ENCODE data around the gene PAPOLA.
"Not testable (repeated sequence)": the region's sequence is repeated elsewhere in the genome, so short reads cannot be mapped to it uniquely, and the experiment has no call there.

Gene PAPOLA

GRCh38 chr14:96502621-96503305 lies 581 bp downstream of the PAPOLA start:
- no peak for DNase-seq (ENCODE audit: low read depth)

DNA sequence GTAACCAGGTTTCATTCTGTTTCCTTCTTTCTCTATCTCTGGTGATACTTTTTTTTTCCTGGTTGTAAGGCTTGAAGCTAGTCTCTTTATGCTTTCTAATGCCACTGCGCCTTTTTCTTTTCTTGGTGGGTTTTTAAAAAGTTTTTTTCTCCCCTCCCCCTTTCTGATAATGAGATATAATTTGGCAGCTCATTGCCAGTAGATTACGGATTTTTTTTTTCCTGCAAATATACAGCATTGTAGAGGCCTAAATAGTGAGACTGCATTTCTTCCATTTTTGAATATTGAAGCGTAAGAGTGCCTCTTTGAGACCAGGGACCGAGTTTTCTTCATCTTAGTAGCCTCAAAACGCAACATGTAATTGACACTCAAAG lies 1.1 kb downstream of the PAPOLA start:
- DNase-seq (ENCODE audit: low read depth): no peak

DNA sequence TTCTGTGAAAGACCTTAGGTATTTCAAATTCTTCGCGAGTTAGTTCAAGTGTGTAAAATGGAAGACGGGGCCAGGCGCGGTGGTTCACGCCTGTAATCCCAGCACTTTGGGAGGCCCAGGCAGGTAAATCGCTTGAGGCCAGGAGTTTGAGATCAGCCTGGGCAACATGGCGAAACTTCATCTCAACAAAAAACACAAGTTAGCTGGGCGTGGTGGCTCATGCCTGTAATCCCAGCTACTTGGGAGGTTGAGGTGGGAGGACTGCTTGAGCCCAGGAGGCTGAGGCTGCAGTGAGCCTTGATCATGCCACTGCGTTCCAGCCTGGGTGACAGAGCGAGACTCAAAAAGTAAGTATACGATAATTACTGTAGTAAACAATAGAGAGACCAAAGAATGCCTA lies 2.2 kb downstream of the PAPOLA start:
- not testable (repeated sequence) for DNase-seq (ENCODE audit: low read depth)

DNA sequence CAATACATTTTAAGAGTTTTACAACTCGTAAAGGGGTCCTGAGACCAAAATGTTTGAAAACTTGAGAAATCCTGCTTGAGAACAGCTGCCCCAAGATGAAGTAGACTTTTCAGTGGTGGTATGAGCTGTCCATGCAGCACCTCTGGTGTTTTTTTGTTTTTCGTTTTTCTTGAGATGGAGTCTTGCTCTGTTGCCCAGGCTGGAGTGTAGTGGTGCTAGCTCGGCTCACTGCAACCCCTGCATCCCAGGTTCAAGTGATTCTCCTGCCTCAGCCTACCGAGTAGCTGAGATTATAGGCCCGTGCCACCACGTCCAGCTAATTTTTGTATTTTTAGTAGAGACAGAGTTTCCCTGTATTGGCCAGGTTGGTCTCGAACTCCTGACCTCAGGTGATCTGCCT lies 5.5 kb downstream of the PAPOLA start:
- DNase-seq (ENCODE audit: low read depth): no peak

DNA sequence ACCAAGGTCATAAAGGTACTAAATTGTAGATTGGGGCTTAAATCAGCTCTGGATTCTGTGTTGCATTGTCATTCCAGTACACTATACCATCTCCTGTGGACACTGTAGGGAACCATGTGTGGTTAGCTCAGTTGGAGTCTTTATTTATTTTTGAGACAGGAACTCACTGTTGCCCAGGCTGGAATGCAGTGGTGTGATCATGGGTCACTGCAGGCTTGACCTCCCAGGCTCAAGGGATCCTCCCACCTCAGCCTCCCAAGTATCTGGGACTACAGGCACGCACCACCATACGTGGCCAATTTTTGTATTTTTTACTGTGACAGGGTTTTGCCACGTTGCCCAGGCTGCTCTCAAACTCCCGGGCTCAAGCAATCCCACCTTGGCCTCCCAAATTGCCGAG lies 6.7 kb downstream of the PAPOLA start:
- no peak for DNase-seq (ENCODE audit: low read depth)

DNA sequence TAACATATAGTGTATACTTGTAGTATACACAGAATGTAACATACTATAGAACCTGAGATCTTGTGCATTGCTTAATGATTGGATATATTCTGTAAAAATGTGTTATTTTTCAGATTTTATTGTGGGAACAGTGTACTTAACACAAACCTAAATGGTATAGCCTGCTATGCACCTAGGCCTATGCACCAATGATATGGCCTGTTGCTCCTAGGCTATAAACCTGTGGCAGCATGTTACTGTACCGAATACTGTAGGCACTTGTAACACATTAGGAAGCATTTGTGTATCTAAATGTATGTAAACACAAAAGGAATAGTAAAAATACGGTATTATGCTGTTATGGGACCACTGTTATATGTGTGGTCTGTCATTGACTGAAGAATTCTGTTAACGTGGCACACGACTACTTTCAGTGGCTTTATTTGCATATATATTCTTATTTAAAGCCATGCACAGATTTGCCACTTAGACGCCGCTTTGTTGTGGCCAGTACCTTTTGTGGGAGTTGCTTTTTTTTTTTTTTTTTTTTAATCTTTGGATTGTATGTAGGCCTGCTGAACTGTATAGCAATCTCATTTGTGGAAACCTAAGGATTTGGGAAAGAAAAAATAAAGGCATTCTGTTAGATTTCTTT lies 7.4 kb downstream of the PAPOLA start:
- no peak for DNase-seq (ENCODE audit: low read depth)

DNA sequence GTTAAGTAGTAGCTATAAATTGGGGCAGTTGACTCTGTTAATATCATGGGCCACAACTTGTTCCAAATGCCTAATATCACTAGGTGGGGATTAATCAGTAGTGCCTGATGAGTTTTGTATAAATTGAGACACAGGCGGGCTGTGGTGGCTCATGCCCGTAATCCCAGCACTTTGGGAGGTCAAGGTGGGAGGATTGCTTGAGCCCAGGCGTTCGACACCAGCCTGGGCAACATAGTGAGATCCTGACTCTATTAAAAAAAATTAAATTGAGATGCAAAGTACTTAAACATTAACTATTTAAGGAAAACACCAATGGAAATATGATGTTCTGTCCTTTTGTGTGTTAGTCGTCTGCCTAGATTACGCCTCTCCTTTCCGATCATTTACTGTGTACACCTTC lies 9.0 kb downstream of the PAPOLA start:
- no peak for DNase-seq (ENCODE audit: low read depth)

- no peak for DNase-seq (ENCODE audit: low read depth)
Measured at GRCh38 chr14:96511667-96512066, 9.5 kb downstream of the PAPOLA start.

DNA sequence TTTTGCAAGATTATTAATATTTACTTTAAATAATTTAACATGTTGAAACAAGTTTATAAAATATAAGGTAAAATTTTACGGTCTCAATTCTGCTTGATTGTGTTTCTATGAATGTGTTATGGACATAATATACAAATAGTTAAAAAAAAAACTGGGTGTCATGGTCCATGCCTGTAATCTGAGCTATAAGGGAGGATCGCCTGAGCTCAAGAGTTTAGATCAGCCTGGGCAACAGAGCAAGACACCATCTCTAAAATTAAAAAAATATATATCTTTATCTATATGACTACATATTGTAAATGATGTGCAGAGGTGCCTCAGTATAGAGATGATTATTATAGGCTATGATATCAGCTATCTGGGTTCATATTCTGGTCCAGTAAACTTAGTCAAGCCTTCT lies 9.9 kb downstream of the PAPOLA start:
- no peak for DNase-seq (ENCODE audit: low read depth)

DNA sequence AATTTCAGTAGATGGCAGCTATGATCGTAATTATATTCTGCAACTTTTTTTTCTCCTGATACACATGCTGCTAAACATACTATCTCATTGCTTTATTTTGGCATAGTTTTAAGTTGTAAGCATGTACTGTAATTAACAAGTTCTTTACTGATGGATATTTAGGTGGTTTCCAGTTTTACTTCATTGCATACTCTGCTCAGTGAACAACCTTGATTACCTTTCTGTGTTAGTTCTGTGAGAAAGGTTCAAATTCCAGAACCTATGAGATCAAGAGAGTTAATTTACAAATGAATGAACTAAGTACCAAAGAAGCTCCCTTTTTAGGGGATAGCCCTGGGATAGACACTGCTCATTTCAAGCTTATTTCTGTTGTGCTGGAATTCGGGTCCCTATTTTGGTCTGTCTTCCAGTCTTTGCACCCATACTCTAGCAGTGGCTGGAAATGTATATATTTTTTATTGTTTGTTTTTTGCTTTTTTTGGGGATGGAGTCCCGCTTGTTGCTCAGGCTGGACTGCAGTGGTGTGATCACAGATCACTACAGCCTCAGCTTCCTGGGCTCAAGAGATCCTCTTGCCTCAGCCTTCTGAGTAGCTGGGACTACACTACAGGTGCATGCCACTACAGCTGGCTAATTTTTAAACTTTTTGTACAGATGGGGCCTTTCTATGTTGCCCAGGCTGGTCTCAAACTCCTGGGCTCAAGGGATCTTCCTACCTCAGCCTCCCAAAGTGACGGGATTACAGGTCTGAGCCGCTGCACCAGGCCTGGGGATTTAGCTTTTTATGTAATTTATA lies 10.6 kb downstream of the PAPOLA start:
- DNase-seq (ENCODE audit: low read depth): no peak

DNA sequence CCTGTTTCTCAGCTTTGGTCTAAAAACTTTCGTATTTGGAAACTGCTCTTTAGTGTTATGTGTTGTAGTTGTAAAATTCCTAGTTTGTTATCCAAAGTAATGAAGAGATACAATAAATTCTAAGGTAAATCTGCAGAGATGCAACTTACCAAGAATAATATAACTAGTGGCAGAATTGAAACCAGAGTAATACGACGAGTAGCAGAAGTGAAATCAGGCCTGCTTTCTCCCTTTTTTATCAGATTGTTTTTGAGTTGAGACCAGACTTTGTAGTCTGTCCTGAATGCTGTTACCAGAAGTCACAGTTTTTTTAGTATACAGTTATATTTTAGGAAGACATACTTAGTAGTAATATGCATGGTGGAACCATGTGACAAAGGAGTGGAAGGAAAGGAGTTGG lies 12.5 kb downstream of the PAPOLA start:
- no peak for DNase-seq (ENCODE audit: low read depth)

DNA sequence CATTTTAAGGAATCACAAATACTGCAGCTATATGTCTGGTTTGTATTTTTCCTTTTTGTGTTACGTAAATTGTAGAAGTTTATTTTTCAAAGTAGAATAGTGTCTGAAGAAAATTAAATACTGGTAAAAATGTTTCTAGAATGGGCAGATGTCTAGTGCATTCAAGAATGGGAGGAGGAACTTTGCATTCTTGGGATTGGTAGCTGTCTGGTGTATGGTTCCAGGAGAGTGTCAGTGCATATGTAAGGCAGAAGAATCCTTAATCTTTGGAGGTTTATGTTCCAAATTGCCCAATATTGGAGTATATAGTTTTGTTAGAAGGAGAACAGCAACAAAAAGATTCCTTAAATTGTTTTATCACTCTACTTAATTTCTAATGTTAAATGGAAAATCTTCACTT lies 13.5 kb downstream of the PAPOLA start:
- no peak for DNase-seq (ENCODE audit: low read depth)

DNA sequence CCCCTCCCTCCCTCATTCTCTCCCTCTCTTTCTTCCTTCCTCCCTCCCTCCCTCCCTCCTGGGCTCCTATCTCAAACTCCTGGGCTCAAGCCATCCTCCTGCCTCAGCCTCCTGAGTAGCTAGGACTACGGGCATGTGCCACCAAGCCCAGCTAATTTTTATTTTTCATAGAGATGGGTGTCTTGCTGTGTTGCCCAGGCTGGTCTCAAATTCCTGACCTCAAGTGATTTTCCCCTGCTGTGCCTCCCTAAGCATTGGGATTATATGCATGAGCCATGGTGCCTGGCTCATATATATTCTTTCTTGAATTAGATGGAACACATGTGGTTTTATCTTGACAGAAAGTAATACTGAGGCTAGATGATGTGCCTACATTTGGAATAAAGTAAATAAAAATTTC lies 14.2 kb downstream of the PAPOLA start:
- no peak for DNase-seq (ENCODE audit: low read depth)

DNA sequence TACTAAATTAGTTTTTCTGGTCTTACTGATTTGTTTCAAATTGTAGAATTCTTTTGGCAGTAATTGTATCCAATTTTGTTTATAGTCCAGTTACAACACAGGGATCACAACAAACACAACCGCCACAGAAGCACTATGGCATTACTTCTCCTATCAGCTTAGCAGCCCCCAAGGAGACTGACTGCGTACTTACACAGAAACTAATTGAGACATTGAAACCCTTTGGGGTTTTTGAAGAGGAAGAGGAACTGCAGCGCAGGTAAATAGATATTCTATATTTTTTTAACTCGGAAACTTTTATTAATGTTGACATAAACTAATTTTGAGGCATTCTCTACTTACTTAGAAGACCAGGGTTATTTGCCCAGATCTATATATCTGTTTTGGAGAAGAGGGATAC lies 17.8 kb downstream of the PAPOLA start:
- no peak for DNase-seq (ENCODE audit: low read depth)

DNA sequence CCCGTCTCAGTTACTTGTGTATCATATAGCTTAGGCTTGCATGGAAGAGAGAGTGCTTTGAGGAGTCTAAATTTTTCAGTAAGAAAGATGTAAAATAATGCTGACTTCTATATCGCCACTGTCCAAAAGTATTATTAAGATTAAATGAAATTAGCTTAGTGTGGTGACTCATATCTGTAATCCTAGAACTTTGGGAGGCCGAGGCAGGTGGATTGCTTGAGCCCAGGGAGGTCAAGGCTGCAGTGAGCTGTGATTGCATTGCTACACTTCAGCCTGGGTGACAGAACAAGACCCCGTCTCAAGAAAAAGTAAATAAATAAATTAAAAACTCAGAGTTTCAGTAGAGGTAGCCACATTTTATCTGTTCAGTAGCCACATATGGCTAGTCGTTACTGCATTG lies 23.3 kb downstream of the PAPOLA start:
- DNase-seq (ENCODE audit: low read depth): no peak

DNA sequence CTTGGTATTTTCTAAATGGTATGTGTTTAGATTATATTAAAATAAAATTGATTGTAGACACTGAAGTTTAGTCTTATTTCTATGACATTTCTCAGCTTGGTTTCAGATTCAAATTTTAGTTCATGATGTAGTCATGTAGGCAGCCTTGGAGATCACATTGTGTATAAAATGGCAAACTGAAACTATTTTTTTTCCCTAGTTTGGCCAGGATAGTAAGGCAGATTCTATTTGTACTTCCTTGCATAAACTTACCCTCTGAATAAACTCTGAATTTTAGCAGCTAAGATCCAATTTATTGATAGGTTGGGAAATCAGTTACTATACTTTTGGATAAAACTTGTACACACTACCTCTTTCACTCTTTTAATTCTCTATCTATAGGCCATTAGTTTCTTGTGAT lies 30.4 kb downstream of the PAPOLA start:
- DNase-seq (ENCODE audit: low read depth): no peak

GRCh38 chr14:96536807-96537206 lies 34.6 kb downstream of the PAPOLA start:
- no peak for DNase-seq (ENCODE audit: low read depth)

- no peak for DNase-seq (ENCODE audit: low read depth)
Measured at GRCh38 chr14:96538097-96538989, 36.2 kb downstream of the PAPOLA start.

GRCh38 chr14:96538990-96539317 lies 36.8 kb downstream of the PAPOLA start:
- no peak for DNase-seq (ENCODE audit: low read depth)

GRCh38 chr14:96554315-96554910 lies 52.2 kb downstream of the PAPOLA start:
- DNase-seq (ENCODE audit: low read depth): no peak

DNA sequence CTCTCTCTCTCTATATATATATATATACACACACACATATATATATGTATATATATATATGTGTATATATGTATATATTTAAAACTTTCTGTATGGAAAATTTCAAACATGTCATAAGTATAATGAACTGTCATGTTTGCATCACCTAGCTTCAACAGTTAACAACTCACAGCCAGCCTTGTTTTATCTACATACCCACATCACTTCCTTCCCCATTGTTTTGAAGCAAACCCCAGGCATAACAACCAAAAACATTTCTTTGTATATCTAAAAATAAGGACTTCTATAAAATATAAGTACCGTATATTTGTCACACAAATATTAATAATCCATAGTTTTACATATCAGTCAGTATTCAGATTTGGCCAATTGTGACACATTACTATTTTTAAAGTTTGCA lies 57.4 kb downstream of the PAPOLA start:
- no peak for DNase-seq (ENCODE audit: low read depth)

- no peak for DNase-seq (ENCODE audit: low read depth)
Measured at GRCh38 chr14:96564389-96564788, 62.2 kb downstream of the PAPOLA start.
